Subcutaneous adipose tissue (tissue), 4 donors: ENCODE data around the gene RASA4B. TPM values are rescaled to one million over a fixed set of nuclear protein-coding genes. Genes with fewer than 3 reads are reported as not detected.
"Not testable (repeated sequence)": the region's sequence is repeated elsewhere in the genome, so short reads cannot be mapped to it uniquely, and the experiment has no call there.

ENCODE experiments used
- total RNA-seq, 4 donors: library from RNA; depleted of rRNA; stranded (reverse); fragments of >200 nt; gene quantifications; one replicate each; pipeline ENCODE4 v1.1.0, GENCODE V29; 2016
- TF ChIP-seq, protein P1 (sequence below): fragments of 450-650 bp; IDR thresholded peaks from one replicate; pipeline ENCODE4 v1.5.1; 2016; ENCODE audit warnings: low read depth, mild to moderate bottlenecking, control low read depth, antibody characterized with exemption, moderate library complexity

The RASA4B gene
- total RNA-seq: 10 to 100 TPM in 1 of 4 donors, 1 to 10 TPM in 3; 4.9 to 12.6 (median 9.0) TPM

DNA sequence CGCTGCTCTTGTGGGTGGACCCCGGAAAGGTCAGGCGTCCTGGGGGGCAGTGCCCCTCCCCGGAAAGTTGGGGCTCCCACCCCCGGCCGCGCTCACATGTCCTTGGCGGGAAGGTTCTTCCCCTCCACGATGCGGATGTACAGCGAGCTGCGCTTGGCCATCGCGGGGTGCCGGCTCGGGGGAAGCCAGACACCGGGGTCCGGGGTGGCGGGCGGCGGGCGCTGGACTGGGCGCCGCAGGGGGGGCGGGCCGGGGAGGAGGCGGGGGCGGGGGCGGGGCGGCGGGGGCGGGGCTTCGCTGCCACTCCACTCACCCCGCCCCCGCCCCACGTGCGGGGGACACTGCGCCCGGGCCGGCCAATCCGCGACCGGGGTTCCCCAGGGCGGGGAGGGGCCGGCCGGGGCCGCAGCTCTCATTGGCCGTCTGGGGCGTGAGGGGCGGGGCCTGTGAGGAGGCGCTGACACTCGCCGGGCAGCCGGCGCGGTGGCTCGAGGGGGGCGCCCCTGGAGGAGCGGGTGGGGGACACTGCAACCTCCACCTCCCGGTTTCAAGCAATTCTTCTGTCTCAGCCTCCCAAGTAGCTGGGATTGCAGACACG, at the start of gene RASA4B:
Gene RASA4B (minus strand): TSS at position 228 of the 598 bp plus-strand sequence. CDS start 67 bp downstream, at position 161.
- TF ChIP-seq, protein P1, sequence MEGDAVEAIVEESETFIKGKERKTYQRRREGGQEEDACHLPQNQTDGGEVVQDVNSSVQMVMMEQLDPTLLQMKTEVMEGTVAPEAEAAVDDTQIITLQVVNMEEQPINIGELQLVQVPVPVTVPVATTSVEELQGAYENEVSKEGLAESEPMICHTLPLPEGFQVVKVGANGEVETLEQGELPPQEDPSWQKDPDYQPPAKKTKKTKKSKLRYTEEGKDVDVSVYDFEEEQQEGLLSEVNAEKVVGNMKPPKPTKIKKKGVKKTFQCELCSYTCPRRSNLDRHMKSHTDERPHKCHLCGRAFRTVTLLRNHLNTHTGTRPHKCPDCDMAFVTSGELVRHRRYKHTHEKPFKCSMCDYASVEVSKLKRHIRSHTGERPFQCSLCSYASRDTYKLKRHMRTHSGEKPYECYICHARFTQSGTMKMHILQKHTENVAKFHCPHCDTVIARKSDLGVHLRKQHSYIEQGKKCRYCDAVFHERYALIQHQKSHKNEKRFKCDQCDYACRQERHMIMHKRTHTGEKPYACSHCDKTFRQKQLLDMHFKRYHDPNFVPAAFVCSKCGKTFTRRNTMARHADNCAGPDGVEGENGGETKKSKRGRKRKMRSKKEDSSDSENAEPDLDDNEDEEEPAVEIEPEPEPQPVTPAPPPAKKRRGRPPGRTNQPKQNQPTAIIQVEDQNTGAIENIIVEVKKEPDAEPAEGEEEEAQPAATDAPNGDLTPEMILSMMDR: not testable (repeated sequence)

DNA sequence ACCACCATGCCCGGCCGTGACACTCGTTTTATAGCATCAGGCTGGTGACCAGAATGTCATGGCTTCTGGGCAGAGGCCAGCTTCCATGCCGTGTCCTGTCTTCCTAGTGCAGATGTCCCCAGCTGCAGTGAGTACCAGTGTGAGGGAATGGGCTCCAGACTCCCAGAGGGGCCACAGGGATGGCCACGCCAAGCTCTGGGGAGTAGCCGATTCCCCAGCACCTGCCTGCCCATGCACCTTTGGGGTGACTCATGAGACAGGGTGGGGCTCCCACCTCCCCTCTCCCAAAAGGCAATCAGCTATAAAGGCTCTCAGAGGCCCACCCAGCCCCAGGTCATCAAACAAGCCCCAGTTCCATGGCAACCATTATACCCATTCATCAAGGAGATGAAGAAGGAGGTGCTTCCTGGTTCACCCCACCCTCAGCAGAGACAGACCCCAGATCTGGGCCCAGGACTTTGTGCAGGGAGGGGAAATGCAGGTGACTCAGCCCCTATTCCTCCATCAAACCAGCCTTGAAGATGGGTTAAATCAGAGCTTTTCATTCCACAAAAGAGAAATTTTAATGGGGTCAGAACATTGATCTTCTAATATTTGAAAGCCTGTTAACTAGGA, 33.3 kb upstream of the RASA4B start, which contains the start of gene SPDYE2:
Gene SPDYE2 (plus strand): TSS at position 419 of the 615 bp plus-strand sequence. CDS start 2,030 bp downstream, outside the sequence.
- TF ChIP-seq, protein P1: not testable (repeated sequence)

DNA sequence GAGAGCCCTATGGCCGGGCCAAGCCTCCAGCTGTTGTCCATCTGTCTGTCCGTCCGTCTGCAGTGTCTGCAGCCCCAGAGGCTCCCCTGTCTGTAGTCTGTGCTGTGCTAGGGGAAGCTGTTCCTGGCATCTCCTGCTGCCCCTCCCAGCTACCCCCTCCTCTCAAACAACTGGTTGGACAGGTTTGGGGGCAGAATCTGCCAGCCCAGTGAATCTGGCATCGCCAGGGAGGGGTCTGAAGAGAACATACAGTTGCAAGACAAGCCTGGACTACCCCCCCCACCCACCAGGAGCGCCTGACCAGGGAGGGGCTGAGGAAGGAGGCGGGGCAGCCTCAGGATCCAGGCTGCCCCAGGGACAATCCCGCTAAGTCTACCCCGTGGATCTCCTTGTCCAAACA, 26.0 kb upstream of the RASA4B start, which contains the start of gene UPK3BL2:
Gene UPK3BL2 (minus strand): TSS at position 101 of the 400 bp plus-strand sequence. CDS start 60 bp downstream, at position 41.
- TF ChIP-seq, protein P1: not testable (repeated sequence)

DNA sequence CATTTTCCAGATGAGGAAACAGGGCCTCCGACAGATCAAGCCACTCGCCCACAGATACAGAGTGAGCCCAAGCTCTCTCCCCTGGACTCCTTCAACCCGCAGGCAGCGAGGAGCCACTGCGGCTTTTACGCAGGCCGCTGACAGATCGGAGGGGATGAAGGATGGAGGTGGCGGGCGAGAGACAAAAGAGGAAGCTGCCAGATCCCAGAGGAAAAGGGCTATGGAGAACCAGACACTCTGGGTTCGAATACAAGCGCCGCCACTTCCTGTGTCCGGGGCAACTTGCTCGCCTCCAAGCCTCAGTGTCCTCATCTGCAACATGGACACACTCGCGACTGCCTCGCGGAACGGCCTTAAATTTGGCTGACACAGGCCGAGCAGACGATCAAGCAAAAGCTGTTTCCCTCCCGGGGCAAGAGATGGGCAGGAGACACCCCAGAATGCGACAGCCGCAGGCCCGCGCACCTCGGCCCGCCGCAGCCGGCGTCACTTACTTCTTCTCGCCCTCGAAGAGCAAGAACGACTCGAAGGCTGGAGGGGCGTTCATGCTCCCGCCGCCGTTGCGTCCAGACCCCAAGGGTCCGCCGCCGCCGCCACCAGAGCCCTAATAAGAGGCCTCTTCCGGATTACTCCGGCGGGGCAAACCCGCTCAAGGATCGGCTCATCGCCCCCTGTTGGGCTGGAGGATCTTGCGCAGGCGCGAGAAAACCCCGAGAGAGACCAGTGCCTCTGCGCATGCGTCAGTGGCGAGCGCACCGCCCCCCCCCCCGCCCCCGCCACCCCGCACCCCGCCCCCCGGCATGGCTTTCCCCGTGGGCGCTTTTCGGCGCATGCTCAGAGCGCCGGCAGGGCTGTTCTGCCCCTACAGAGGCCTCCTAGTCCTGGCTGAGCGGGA, 39.0 kb downstream of the RASA4B start, which contains the start of gene POLR2J:
Gene POLR2J (minus strand): TSS at position 609 of the 895 bp plus-strand sequence. CDS start 62 bp downstream, at position 547.
- TF ChIP-seq, protein P1: not testable (repeated sequence)

DNA sequence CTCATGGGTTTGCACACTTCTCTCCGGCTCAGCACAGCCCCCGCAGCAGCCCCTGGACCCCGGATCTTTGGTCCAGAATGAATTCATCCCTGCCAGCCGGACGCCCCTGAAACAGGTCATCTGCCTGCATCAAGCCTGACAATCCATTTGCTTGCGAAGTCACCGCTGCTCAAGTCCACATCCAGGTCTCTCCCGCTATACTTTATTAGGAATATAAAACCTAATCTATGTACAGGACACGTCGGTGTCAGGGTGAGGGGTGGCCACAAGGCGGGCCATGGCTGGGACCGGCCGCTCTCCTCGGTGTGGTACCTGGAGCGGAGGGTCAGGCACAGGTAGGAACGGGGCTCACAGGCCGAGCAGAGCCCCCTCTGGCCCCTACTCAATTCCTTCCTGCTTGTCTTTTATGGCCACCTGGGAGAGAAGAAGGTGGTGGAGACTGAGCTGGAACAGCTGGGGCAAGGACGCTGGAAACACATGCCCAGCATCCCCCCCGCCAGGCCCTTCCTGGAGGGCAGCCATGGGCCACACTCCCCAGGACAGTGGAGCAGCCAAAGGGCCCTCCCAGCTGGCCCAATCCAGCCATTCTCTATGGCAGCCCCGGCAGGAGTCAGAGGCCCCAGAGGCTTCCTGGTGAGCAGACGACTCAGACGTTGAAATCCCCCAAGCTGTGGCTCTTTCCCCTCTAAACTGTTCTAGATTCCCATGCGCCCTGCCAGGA, 44.1 kb downstream of the RASA4B start:
- TF ChIP-seq, protein P1: no peak

DNA sequence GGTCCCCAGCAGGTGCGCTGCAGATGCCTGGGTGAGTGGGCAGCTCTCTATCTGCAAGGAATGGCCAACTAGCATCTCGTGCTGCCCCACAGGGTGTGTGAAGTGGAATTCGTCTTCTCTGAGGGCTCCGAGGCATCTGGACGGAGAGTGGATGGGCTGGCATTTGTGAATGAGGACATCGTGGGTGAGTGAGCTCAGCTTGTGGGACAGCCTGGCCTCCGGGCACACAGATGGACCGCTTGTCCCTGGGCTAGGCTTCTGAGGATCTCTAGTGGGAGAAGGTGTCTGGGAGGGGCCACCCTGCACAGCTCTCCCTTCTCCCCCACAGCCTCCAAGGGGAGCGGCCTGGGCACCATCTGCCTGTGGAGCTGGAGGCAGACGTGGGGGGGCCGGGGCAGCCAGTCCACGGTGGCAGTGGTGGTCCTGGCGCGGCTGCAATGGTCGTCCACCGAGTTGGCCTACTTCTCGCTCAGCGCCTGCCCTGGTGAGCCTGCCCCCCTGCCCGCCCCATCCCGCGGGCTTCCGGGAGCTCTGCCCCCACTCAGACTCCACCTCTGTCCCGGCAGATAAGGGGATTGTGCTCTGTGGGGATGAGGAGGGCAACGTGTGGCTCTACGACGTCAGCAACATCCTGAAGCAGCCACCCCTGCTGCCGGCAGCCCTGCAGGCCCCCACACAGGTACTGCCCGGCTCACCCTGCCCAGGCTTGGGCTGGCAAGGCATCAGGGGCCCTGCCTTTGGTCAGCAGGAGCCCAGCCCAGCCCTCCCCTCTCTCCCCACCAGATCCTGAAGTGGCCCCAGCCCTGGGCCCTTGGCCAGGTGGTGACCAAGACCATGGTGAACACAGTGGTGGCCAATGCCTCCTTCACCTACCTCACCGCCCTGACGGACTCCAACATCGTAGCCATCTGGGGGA, 45.2 kb downstream of the RASA4B start:
- TF ChIP-seq, protein P1: no peak
